Fibroblast of lung (primary cell): ENCODE data around the gene AKAP6. TPM values are rescaled to one million over a fixed set of nuclear protein-coding genes. Genes with fewer than 3 reads are reported as not detected.

ENCODE experiments used
- DNase-seq, 2 donors: peaks; one replicate each; pipeline versions ENCODE4 v3.0.0 to v3.0.0-alpha.2; 2010; ENCODE audit warnings: low read depth in 2 of 2
- H2AFZ ChIP-seq: 2 replicates; pipeline ENCODE4 v1.5.1; 2012; ENCODE audit warnings: low read length, control low read depth, inconsistent platforms
- H3K27ac ChIP-seq: 2 replicates; pipeline ENCODE4 v1.5.1; 2011; ENCODE audit warnings: low read length, control low read depth; ENCODE audit not compliant: insufficient read depth
- H3K27me3 ChIP-seq: 2 replicates; pipeline ENCODE4 v1.5.1; 2011; ENCODE audit warnings: mild to moderate bottlenecking, low read length; ENCODE audit not compliant: control insufficient read depth, insufficient read depth
- H3K36me3 ChIP-seq: 2 replicates; pipeline ENCODE4 v1.5.1; 2011; ENCODE audit warnings: low read length; ENCODE audit not compliant: control insufficient read depth, insufficient read depth
- H3K4me1 ChIP-seq: 2 replicates; pipeline ENCODE4 v1.5.1; 2011; ENCODE audit warnings: low read length; ENCODE audit not compliant: control insufficient read depth, insufficient read depth; ENCODE audit errors: extremely low read depth
- H3K4me2 ChIP-seq: 2 replicates; pipeline ENCODE4 v1.5.1; 2011; ENCODE audit warnings: low read length, control low read depth; ENCODE audit not compliant: insufficient read depth; ENCODE audit errors: extremely low read depth
- H3K4me3 ChIP-seq, 4 experiments: fragments of 200-600 bp in 1 of 4; sonication (generic) in 1 of 4; replicated peaks in 1 of 4; 2 replicates each; pipeline ENCODE4 v1.5.1; 2011 to 2016; ENCODE audit warnings: low read length in 4 of 4, low read depth in 3 of 4, mild to moderate bottlenecking in 3 of 4, control low read depth in 2 of 4, inconsistent platforms in 1 of 4, mixed read lengths in 1 of 4; ENCODE audit not compliant: insufficient read depth in 1 of 4; ENCODE audit errors: control extremely low read depth in 1 of 4
- H3K79me2 ChIP-seq: 2 replicates; pipeline ENCODE4 v1.5.1; 2012; ENCODE audit warnings: mild to moderate bottlenecking, low read length, inconsistent platforms; ENCODE audit not compliant: control insufficient read depth, insufficient read depth
- H3K9ac ChIP-seq: 2 replicates; pipeline ENCODE4 v1.5.1; 2011; ENCODE audit warnings: mild to moderate bottlenecking, low read length, control low read depth; ENCODE audit not compliant: insufficient read depth
- H3K9me3 ChIP-seq: 2 replicates; pipeline ENCODE4 v1.5.1; 2012; ENCODE audit warnings: low read depth, low read length; ENCODE audit not compliant: control insufficient read depth, insufficient read depth
- H4K20me1 ChIP-seq: 2 replicates; pipeline ENCODE4 v1.5.1; 2011; ENCODE audit warnings: low read length; ENCODE audit not compliant: control insufficient read depth, insufficient read depth; ENCODE audit errors: extremely low read depth
- EZH2 ChIP-seq: IDR thresholded peaks from 2 replicates; pipeline ENCODE4 v1.5.1; 2012; ENCODE audit warnings: low read length, control low read depth, mild to moderate bottlenecking; ENCODE audit errors: missing control alignments
- polyA plus RNA-seq, 2 donors: library from polyadenylated mRNA; depleted of rRNA in 1 of 2; stranded (reverse) in 1 of 2; unstranded in 1 of 2; fragments of >200 nt; gene quantifications; 2 replicates each; pipeline ENCODE4 v1.2.1, GENCODE V29; 2011 to 2012; ENCODE audit warnings: missing spikeins in 1 of 2
- total RNA-seq: library from RNA; depleted of rRNA; stranded (reverse); fragments of >200 nt; gene quantifications from 2 replicates; pipeline ENCODE4 v1.2.1, GENCODE V29; 2014
- TF ChIP-seq, protein P1 (sequence below), 2 donors: IDR thresholded peaks in 1 of 2; conservative IDR thresholded peaks in 1 of 2; 1 replicate in 1 of 2; 2 replicates in 1 of 2; pipeline ENCODE4 v1.5.1; 2011 to 2012; ENCODE audit warnings: low read length in 2 of 2, control low read depth in 1 of 2, inconsistent platforms in 1 of 2, low read depth in 1 of 2, mild to moderate bottlenecking in 1 of 2

AKAP6 gene
- total and polyA plus RNA-seq, 2 donors (not counting 1 experiment from before 2014, with no cell fraction given), result 3.3 to 10.9 TPM

DNA sequence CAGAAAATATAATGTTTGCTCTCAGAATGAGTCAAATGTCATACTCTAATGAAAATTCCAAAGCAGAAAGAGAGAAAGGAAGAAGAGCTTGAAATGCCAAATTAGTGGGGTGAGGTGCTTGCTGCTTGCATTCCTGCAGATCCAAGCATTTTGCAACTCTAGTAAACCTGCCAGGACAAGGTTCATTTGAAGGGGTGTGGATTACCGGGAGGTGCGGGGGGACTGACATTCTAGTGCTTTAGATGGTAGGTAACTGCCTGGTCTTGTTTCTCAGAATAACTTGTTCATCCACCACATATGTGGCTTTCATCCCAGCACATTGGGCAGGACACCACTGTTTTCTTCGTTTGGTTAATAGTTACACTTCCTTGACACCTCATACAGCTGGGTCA, 144.4 kb downstream of the AKAP6 start:
- TF ChIP-seq, protein P1, sequence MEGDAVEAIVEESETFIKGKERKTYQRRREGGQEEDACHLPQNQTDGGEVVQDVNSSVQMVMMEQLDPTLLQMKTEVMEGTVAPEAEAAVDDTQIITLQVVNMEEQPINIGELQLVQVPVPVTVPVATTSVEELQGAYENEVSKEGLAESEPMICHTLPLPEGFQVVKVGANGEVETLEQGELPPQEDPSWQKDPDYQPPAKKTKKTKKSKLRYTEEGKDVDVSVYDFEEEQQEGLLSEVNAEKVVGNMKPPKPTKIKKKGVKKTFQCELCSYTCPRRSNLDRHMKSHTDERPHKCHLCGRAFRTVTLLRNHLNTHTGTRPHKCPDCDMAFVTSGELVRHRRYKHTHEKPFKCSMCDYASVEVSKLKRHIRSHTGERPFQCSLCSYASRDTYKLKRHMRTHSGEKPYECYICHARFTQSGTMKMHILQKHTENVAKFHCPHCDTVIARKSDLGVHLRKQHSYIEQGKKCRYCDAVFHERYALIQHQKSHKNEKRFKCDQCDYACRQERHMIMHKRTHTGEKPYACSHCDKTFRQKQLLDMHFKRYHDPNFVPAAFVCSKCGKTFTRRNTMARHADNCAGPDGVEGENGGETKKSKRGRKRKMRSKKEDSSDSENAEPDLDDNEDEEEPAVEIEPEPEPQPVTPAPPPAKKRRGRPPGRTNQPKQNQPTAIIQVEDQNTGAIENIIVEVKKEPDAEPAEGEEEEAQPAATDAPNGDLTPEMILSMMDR (conservative IDR thresholded peaks at IDR 0.05 in 1 of 2, IDR thresholded peaks at IDR 0.05 in 1 of 2; ENCODE audit: low read depth in 1 of 2, low read length in 2 of 2), result no peak
- TF ChIP-seq EZH2, result no peak
- H4K20me1 ChIP-seq, result no peaks in the 10 kb centered on the region
- H3K36me3 ChIP-seq, result no peaks in the 10 kb centered on the region
- no peak overlapping the region for H2AFZ ChIP-seq
- no peaks in the 10 kb centered on the region for H3K79me2 ChIP-seq
- H3K4me1 ChIP-seq, result peaks cover 8% of the 10 kb centered on the region
- no peaks in the 10 kb centered on the region for H3K27me3 ChIP-seq
- H3K4me3 ChIP-seq, result no peak overlapping the region
- peak overlapping the region; percentile 4 for H3K4me2 ChIP-seq
- H3K9me3 ChIP-seq, result no peaks in the 10 kb centered on the region
- no peak overlapping the region for H3K9ac ChIP-seq
- H3K27ac ChIP-seq, result peak overlapping the region; percentile 64
- DNase-seq, result peak in 1 of 2 donors; percentile 87

GRCh38 chr14:32474478-32475195, 145.5 kb downstream of the AKAP6 start:
- no peaks in the 10 kb centered on the region for H3K36me3 ChIP-seq
- no peak for DNase-seq
- H3K27ac ChIP-seq, result no peak overlapping the region
- no peak overlapping the region for H3K4me2 ChIP-seq
- H4K20me1 ChIP-seq, result no peaks in the 10 kb centered on the region
- H3K4me3 ChIP-seq, result no peak overlapping the region
- H3K9me3 ChIP-seq, result no peaks in the 10 kb centered on the region
- no peaks in the 10 kb centered on the region for H3K27me3 ChIP-seq
- no peak overlapping the region for H3K9ac ChIP-seq
- TF ChIP-seq, protein P1 (conservative IDR thresholded peaks at IDR 0.05 in 1 of 2, IDR thresholded peaks at IDR 0.05 in 1 of 2; ENCODE audit: low read depth in 1 of 2, low read length in 2 of 2), result no peak
- no peak for TF ChIP-seq EZH2
- H3K79me2 ChIP-seq, result no peaks in the 10 kb centered on the region
- no peak overlapping the region for H2AFZ ChIP-seq
- peaks cover 8% of the 10 kb centered on the region for H3K4me1 ChIP-seq

DNA sequence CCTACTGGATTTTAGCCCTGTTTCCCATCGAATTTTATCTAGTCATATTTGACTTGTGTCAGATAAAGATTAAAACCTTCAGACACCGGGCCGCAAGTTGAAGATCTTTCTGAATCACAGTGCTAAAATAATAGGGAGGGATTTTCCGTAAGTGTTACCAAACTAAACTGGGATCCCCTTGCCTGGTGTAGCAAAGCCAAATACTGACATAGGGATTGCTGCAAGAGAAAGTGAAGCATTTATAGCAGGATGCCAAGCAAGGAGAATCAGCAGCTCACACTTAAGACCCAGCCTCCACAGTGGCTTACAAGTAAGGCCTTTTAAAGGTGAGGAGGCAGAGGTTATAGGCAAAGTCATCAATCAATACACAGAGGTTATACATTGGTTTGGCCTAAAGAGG, 147.4 kb downstream of the AKAP6 start:
- Histone ChIP-seq H3K36me3 (no peaks in the 10 kb centered on the region), H2AFZ (no peak overlapping the region), H3K9me3 (no peaks in the 10 kb centered on the region), H3K79me2 (no peaks in the 10 kb centered on the region), H3K27me3 (no peaks in the 10 kb centered on the region), H3K9ac (no peak overlapping the region), H3K4me2 (no peak overlapping the region), H3K4me1 (peaks cover 8% of the 10 kb centered on the region), H3K4me3 (no peak overlapping the region), H4K20me1 (no peaks in the 10 kb centered on the region), H3K27ac (no peak overlapping the region)
- TF ChIP-seq EZH2, result no peak
- TF ChIP-seq, protein P1 (conservative IDR thresholded peaks at IDR 0.05 in 1 of 2, IDR thresholded peaks at IDR 0.05 in 1 of 2; ENCODE audit: low read depth in 1 of 2, low read length in 2 of 2), result no peak
- no peak for DNase-seq
